Mesenchymal stem cell (in vitro differentiated cells and primary cell): ENCODE measurements around the gene EPC2.
"Not testable (repeated sequence)": the region's sequence is repeated elsewhere in the genome, so short reads cannot be mapped to it uniquely, and the experiment has no call there.

ENCODE experiments used
- DNase-seq: peaks from one replicate; pipeline ENCODE4 v3.0.0-alpha.2; 2013
- H2AFZ ChIP-seq: one replicate; pipeline ENCODE4 v1.6.1; 2013; ENCODE audit warnings: low read depth, mild to moderate bottlenecking, control low read depth, inconsistent platforms, low read length, moderate library complexity
- H2AK5ac ChIP-seq: 2 replicates; pipeline ENCODE4 v1.6.1; 2013; ENCODE audit warnings: low read length, moderate library complexity, mild to moderate bottlenecking, inconsistent platforms; ENCODE audit not compliant: severe bottlenecking
- H2BK120ac ChIP-seq: one replicate; pipeline ENCODE4 v1.6.1; 2013; ENCODE audit warnings: low read depth, mild to moderate bottlenecking, inconsistent platforms, low read length, moderate library complexity
- H2BK12ac ChIP-seq, 2 experiments: one replicate each; pipeline ENCODE4 v1.6.1; 2013; ENCODE audit warnings: inconsistent platforms in 2 of 2, low read length in 2 of 2, mild to moderate bottlenecking in 2 of 2, moderate library complexity in 2 of 2, control low read depth in 1 of 2
- H2BK15ac ChIP-seq: one replicate; pipeline ENCODE4 v1.6.1; 2013; ENCODE audit warnings: mild to moderate bottlenecking, low read depth, inconsistent platforms; ENCODE audit not compliant: poor library complexity, severe bottlenecking
- H2BK5ac ChIP-seq: 2 replicates; pipeline ENCODE4 v1.6.1; 2013; ENCODE audit warnings: low read depth, mild to moderate bottlenecking, low read length, control low read depth, inconsistent platforms; ENCODE audit not compliant: poor library complexity, severe bottlenecking
- H3K14ac ChIP-seq, 2 experiments: one replicate each; pipeline ENCODE4 v1.6.1; 2013; ENCODE audit warnings: inconsistent platforms in 2 of 2, low read length in 2 of 2, control low read depth in 1 of 2, mild to moderate bottlenecking in 1 of 2, moderate library complexity in 1 of 2
- H3K18ac ChIP-seq, 2 experiments: one replicate each; pipeline ENCODE4 v1.6.1; 2013; ENCODE audit warnings: inconsistent platforms in 2 of 2, low read length in 2 of 2, control low read depth in 1 of 2, low read depth in 1 of 2, mild to moderate bottlenecking in 1 of 2
- H3K23ac ChIP-seq, 2 experiments: one replicate each; pipeline ENCODE4 v1.6.1; 2013; ENCODE audit warnings: inconsistent platforms in 2 of 2, low read length in 2 of 2, mild to moderate bottlenecking in 2 of 2, moderate library complexity in 2 of 2, control low read depth in 1 of 2
- H3K27ac ChIP-seq: 2 replicates; pipeline ENCODE4 v1.5.1; 2013; ENCODE audit warnings: mild to moderate bottlenecking, moderate library complexity, low read length, control low read depth, inconsistent platforms; ENCODE audit not compliant: poor library complexity, severe bottlenecking
- H3K27me3 ChIP-seq, 2 experiments: 2 replicates each; pipeline versions ENCODE4 v1.6.1 to v1.7.0; 2013; ENCODE audit warnings: low read length in 2 of 2, mild to moderate bottlenecking in 2 of 2, moderate library complexity in 2 of 2, control low read depth in 1 of 2, inconsistent platforms in 1 of 2; ENCODE audit not compliant: control insufficient read depth in 1 of 2, insufficient read depth in 1 of 2
- H3K36me3 ChIP-seq, 2 experiments: 2 replicates each; pipeline versions ENCODE4 v1.6.1 to v1.7.0; 2013; ENCODE audit warnings: low read length in 2 of 2, control low read depth in 1 of 2, inconsistent platforms in 1 of 2, low read depth in 1 of 2, mild to moderate bottlenecking in 1 of 2; ENCODE audit not compliant: insufficient read depth in 2 of 2, control insufficient read depth in 1 of 2
- H3K4ac ChIP-seq, 2 experiments: one replicate each; pipeline ENCODE4 v1.6.1; 2013; ENCODE audit warnings: inconsistent platforms in 2 of 2, low read length in 2 of 2, mild to moderate bottlenecking in 2 of 2, moderate library complexity in 2 of 2, control low read depth in 1 of 2, low read depth in 1 of 2
- H3K4me1 ChIP-seq: 2 replicates; pipeline ENCODE4 v1.6.1; 2013; ENCODE audit warnings: low read depth, low read length, control low read depth; ENCODE audit not compliant: control insufficient read depth, insufficient read depth
- H3K4me2 ChIP-seq: 2 replicates; pipeline ENCODE4 v1.6.1; 2013; ENCODE audit warnings: low read length, mild to moderate bottlenecking, inconsistent platforms; ENCODE audit not compliant: poor library complexity, severe bottlenecking
- H3K4me3 ChIP-seq, 2 experiments: 2 replicates each; pipeline versions ENCODE4 v1.5.1 to v1.7.0; 2013; ENCODE audit warnings: low read length in 2 of 2, mild to moderate bottlenecking in 2 of 2, control low read depth in 1 of 2, low read depth in 1 of 2; ENCODE audit not compliant: insufficient read depth in 1 of 2
- H3K79me1 ChIP-seq: replicated peaks from 2 replicates; pipeline ENCODE4 v1.6.1; 2013; ENCODE audit warnings: mild to moderate bottlenecking, control low read depth, low read length, inconsistent platforms; ENCODE audit not compliant: poor library complexity, severe bottlenecking
- H3K9ac ChIP-seq: 2 replicates; pipeline ENCODE4 v1.7.0; 2013; ENCODE audit warnings: mild to moderate bottlenecking, low read length, moderate library complexity
- H3K9me3 ChIP-seq: 2 replicates; pipeline ENCODE4 v1.7.0; 2013; ENCODE audit warnings: mild to moderate bottlenecking, low read length; ENCODE audit not compliant: control insufficient read depth
- H4K8ac ChIP-seq: one replicate; pipeline ENCODE4 v1.6.1; 2013; ENCODE audit warnings: inconsistent platforms, mild to moderate bottlenecking, low read length, moderate library complexity
- H4K91ac ChIP-seq: one replicate; pipeline ENCODE4 v1.6.1; 2013; ENCODE audit warnings: mild to moderate bottlenecking, low read length, inconsistent platforms
- WGBS: methylation state at CpG from one replicate; pipeline ENCODE4 v1.1.7; 2013; ENCODE audit warnings: mixed read lengths; 5-methylcytosine and 5-hydroxymethylcytosine counted together

The EPC2 gene

DNA sequence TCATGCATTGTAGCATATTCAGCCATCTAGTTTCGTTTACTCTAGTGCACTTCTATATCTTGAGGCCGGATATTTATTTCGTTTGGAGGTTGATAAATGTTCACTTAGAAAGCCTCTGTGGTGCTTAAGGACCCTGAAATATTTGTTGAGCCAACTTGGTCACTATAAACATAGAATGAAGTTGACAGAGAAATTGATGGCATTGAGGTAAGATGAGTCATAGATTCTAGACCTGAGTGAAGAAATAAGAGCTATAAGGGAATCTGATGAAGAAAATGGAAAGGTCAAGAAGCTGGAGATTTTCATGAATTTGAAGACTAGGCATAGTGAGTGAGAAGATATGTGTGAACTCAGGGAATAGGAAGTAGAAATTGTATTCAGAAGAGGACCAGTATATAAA lies 35.9 kb downstream of the EPC2 start:
- H4K91ac ChIP-seq = no peak overlapping the region
- peak; percentile 70 for DNase-seq
- no peak overlapping the region for H3K4ac ChIP-seq
- H3K27me3 ChIP-seq = no peaks in the 10 kb centered on the region
- no peak overlapping the region for H2AFZ ChIP-seq
- H3K23ac ChIP-seq = no peak overlapping the region
- H3K4me1 ChIP-seq = no peaks in the 10 kb centered on the region
- H2BK15ac ChIP-seq = no peak overlapping the region
- H3K4me2 ChIP-seq = no peak overlapping the region
- no peak overlapping the region for H3K14ac ChIP-seq
- no peak overlapping the region for H2BK120ac ChIP-seq
- 26% methylated on average over 3 of the region's 3 CpGs for WGBS
- no peak overlapping the region for H3K27ac ChIP-seq
- peaks cover 2% of the 10 kb centered on the region for H3K79me1 ChIP-seq
- no peak overlapping the region for H3K4me3 ChIP-seq
- H3K9ac ChIP-seq = no peak overlapping the region
- no peaks in the 10 kb centered on the region for H3K9me3 ChIP-seq
- no peak overlapping the region for H3K18ac ChIP-seq
- no peak overlapping the region for H2BK12ac ChIP-seq
- peaks cover 0 to 3% of the 10 kb centered on the region in 2 experiments for H3K36me3 ChIP-seq
- no peak overlapping the region for H2BK5ac ChIP-seq
- no peak overlapping the region for H2AK5ac ChIP-seq
- no peak overlapping the region for H4K8ac ChIP-seq

GRCh38 chr2:148681443-148681842 lies 36.9 kb downstream of the EPC2 start:
- H2BK120ac ChIP-seq = no peak overlapping the region
- H3K4me1 ChIP-seq = no peaks in the 10 kb centered on the region
- DNase-seq = no peak
- no peak overlapping the region for H3K4ac ChIP-seq
- H2BK12ac ChIP-seq = no peak overlapping the region
- no peak overlapping the region for H3K27ac ChIP-seq
- H2BK15ac ChIP-seq = no peak overlapping the region
- no peak overlapping the region for H3K9ac ChIP-seq
- H2BK5ac ChIP-seq = no peak overlapping the region
- H2AK5ac ChIP-seq = no peak overlapping the region
- 75% methylated on average over 1 of the region's 5 CpGs for WGBS
- H2AFZ ChIP-seq = no peak overlapping the region
- no peak overlapping the region for H3K18ac ChIP-seq
- no peak overlapping the region for H4K8ac ChIP-seq
- no peak overlapping the region for H3K23ac ChIP-seq
- H3K9me3 ChIP-seq = no peaks in the 10 kb centered on the region
- H4K91ac ChIP-seq = no peak overlapping the region
- H3K79me1 ChIP-seq = peaks cover 2% of the 10 kb centered on the region
- no peak overlapping the region for H3K4me3 ChIP-seq
- no peak overlapping the region for H3K4me2 ChIP-seq
- peaks cover 0 to 3% of the 10 kb centered on the region in 2 experiments for H3K36me3 ChIP-seq
- no peak overlapping the region for H3K14ac ChIP-seq
- H3K27me3 ChIP-seq = no peaks in the 10 kb centered on the region

GRCh38 chr2:148681862-148682261 lies 37.3 kb downstream of the EPC2 start:
- not testable (repeated sequence) for H2BK5ac ChIP-seq, H3K9me3 ChIP-seq, H2BK120ac ChIP-seq, H3K9ac ChIP-seq, H2AK5ac ChIP-seq, H3K23ac ChIP-seq, H2BK15ac ChIP-seq, H3K36me3 ChIP-seq, H3K18ac ChIP-seq, H3K27me3 ChIP-seq, H3K4ac ChIP-seq, H2BK12ac ChIP-seq, H3K4me2 ChIP-seq, H3K4me1 ChIP-seq, H3K14ac ChIP-seq, H3K4me3 ChIP-seq, H3K79me1 ChIP-seq, H3K27ac ChIP-seq, H4K91ac ChIP-seq, DNase-seq, H2AFZ ChIP-seq, H4K8ac ChIP-seq
- 95% methylated on average over 4 of the region's 6 CpGs for WGBS

DNA sequence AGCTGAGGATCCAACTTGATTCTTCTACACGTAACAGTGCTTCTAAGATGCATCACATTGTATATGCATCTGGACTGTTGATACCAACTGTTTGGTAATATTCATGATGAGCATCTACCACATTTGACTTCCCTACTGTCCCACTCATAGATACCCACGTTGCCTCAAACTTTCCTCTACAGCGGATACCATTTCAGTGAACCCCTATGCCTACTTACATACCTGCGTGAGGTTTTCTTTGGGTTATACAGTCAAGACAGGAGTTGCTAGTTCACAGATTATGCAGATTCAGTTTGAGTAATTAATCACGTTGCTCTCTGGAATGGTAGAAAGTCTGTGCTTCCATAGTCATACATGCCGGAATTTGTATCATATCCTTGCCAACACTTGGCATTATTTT lies 40.0 kb downstream of the EPC2 start:
- no peak overlapping the region for H2AK5ac ChIP-seq
- H3K27me3 ChIP-seq = no peaks in the 10 kb centered on the region
- no peak for DNase-seq
- H3K9me3 ChIP-seq = no peaks in the 10 kb centered on the region
- H3K4ac ChIP-seq = no peak overlapping the region
- H3K23ac ChIP-seq = no peak overlapping the region
- H3K27ac ChIP-seq = no peak overlapping the region
- 100% methylated on average over 3 of the region's 6 CpGs for WGBS
- peaks cover 3% of the 10 kb centered on the region for H3K79me1 ChIP-seq
- H2BK120ac ChIP-seq = no peak overlapping the region
- no peak overlapping the region for H3K9ac ChIP-seq
- H3K4me3 ChIP-seq = no peak overlapping the region
- H3K18ac ChIP-seq = no peak overlapping the region
- no peak overlapping the region for H3K14ac ChIP-seq
- H2BK15ac ChIP-seq = no peak overlapping the region
- H3K4me2 ChIP-seq = no peak overlapping the region
- H2BK12ac ChIP-seq = no peak overlapping the region
- no peaks in the 10 kb centered on the region for H3K36me3 ChIP-seq
- H2BK5ac ChIP-seq = no peak overlapping the region
- no peak overlapping the region for H4K91ac ChIP-seq
- no peak overlapping the region for H2AFZ ChIP-seq
- no peak overlapping the region for H4K8ac ChIP-seq
- no peaks in the 10 kb centered on the region for H3K4me1 ChIP-seq
